HCT116 (cell line): ENCODE data around the gene CDK5RAP2.

ENCODE experiments used
- CTCF ChIP-seq, 3 experiments: fragments of 200-600 bp in 1 of 3; sonication (generic) in 1 of 3; IDR thresholded peaks in 2 of 3; conservative IDR thresholded peaks in 1 of 3; 2 replicates each; pipeline ENCODE4 v1.5.1; 2012 to 2017; ENCODE audit warnings: low read depth in 2 of 3, low read length in 2 of 3, antibody characterized with exemption in 1 of 3, borderline replicate concordance in 1 of 3, control low read depth in 1 of 3, mild to moderate bottlenecking in 1 of 3, mixed read lengths in 1 of 3, mixed run types in 1 of 3, moderate library complexity in 1 of 3; ENCODE audit not compliant: insufficient read depth in 1 of 3
- EZH2phosphoT487 ChIP-seq: fragments of 200-600 bp; IDR thresholded peaks from 2 replicates; pipeline ENCODE4 v1.6.1; 2018; ENCODE audit warnings: antibody characterized with exemption, borderline replicate concordance
- POLR2AphosphoS5 ChIP-seq: IDR thresholded peaks from 2 replicates; pipeline ENCODE4 v1.6.1; 2011; ENCODE audit warnings: mild to moderate bottlenecking, low read depth, low read length, moderate library complexity
- REST ChIP-seq: IDR thresholded peaks from 2 replicates; pipeline ENCODE4 v1.6.1; 2012; ENCODE audit warnings: low read depth
- YY1 ChIP-seq: IDR thresholded peaks from 2 replicates; pipeline ENCODE4 v1.6.1; 2011; ENCODE audit warnings: low read length, low read depth, moderate library complexity, mild to moderate bottlenecking; ENCODE audit not compliant: insufficient replicate concordance; ENCODE audit errors: extremely low read depth
- ZFX ChIP-seq: fragments of 450-650 bp; IDR thresholded peaks from 2 replicates; pipeline ENCODE4 v1.6.1; 2017

GRCh38 chr9:120395376-120395775, 184.6 kb downstream of the CDK5RAP2 start:
- TF ChIP-seq CTCF (IDR thresholded peaks at IDR 0.05 in 2 of 3, conservative IDR thresholded peaks at IDR 0.05 in 1 of 3; ENCODE audit: borderline replicate concordance in 1 of 3, insufficient read depth in 1 of 3, low read depth in 2 of 3, low read length in 2 of 3) (no peak), ZFX (no peak), EZH2phosphoT487 (no peak), REST (no peak), YY1 (no peak), POLR2AphosphoS5 (no peak)
